ENCODE measurements around the gene FAF1.

FAF1 gene

DNA sequence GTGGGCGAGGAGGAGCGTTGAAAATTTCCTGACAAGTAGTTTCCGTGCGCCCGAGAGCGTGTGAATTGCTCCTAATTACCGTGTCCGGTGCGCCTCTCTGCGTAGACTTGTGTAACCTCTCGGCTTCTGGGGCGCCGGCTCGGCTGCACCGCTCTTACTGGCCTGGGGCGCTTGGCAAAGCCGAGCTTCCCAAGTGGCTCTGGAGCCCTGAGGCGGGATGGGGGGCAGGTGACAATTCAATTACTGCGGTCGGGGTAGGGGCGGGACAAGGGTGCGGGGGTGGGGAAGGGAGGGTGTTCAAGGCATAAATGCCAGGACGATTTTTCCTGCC lies 536.4 kb downstream of the FAF1 start:
- Histone ChIP-seq H3K9ac (ENCODE audit: low read length) (no peak overlapping the region), H3K4me3 (ENCODE audit: insufficient read depth, low read length, poor library complexity, severe bottlenecking) (no peak overlapping the region), H3K27me3 (ENCODE audit: low read length) (no peaks in the 10 kb centered on the region), H3K36me3 (ENCODE audit: low read length) (no peaks in the 10 kb centered on the region), H3K27ac (ENCODE audit: low read depth, low read length) (no peak overlapping the region), H3K4me2 (ENCODE audit: low read depth, low read length, poor library complexity, severe bottlenecking) (no peak overlapping the region), H3K9me3 (ENCODE audit: insufficient read depth, low read length) (no peaks in the 10 kb centered on the region), H2AFZ (ENCODE audit: low read depth, low read length, severe bottlenecking) (no peak overlapping the region), H3K9me2 (replicated peaks; ENCODE audit: insufficient read depth, low read length) (no peaks in the 10 kb centered on the region), H3F3A (ENCODE audit: insufficient read depth) (no peaks in the 10 kb centered on the region), H4K20me1 (ENCODE audit: low read depth, low read length) (no peaks in the 10 kb centered on the region), H3K79me2 (ENCODE audit: insufficient read depth, low read length) (no peaks in the 10 kb centered on the region)
- TF ChIP-seq, protein P1, sequence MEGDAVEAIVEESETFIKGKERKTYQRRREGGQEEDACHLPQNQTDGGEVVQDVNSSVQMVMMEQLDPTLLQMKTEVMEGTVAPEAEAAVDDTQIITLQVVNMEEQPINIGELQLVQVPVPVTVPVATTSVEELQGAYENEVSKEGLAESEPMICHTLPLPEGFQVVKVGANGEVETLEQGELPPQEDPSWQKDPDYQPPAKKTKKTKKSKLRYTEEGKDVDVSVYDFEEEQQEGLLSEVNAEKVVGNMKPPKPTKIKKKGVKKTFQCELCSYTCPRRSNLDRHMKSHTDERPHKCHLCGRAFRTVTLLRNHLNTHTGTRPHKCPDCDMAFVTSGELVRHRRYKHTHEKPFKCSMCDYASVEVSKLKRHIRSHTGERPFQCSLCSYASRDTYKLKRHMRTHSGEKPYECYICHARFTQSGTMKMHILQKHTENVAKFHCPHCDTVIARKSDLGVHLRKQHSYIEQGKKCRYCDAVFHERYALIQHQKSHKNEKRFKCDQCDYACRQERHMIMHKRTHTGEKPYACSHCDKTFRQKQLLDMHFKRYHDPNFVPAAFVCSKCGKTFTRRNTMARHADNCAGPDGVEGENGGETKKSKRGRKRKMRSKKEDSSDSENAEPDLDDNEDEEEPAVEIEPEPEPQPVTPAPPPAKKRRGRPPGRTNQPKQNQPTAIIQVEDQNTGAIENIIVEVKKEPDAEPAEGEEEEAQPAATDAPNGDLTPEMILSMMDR (IDR thresholded peaks at IDR 0.05; ENCODE audit: insufficient read depth, low read length, poor library complexity, severe bottlenecking): no peak
- TF ChIP-seq EZH2phosphoT487 (conservative IDR thresholded peaks at IDR 0.05; ENCODE audit: low read length): no peak

DNA sequence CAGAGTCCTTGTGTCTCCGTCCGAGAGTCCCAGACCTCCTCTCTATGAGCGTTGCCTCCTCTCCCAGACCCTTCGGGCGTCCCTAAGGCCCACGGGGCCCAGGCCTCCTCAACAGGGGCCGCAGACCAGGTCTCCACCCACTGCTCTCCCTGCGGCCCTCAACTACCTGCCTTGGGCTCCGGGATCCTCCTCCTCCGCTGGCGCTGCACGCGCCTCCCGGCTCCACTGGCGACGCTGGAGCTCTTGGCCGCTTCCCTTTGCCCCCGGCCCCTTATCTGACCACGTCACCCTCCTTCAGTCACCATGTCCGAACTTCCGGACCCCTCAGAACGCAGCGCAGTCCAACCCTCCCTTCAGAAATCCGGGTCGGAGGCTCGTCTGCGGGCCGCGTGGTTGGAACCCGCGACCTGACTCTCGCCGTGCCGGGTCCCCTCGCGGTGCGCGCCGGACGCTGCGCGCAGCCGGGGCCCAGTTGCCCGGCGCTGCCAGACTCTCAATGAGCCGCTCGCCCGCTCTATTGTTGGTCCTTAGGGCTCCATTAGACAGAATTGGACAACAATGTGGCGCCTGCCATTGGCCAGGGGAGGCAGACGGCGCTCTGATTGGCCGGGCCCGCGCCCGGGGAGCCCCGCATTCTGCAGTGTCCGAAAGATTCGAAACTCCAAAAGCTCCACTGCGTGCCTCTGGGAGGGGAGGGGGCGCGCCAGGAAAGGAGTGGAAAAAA lies 537.0 kb downstream of the FAF1 start, which contains the start of gene DMRTA2:
DMRTA2 (minus strand) TSS at position 498 of the 724 bp plus-strand sequence. CDS start 1,907 bp downstream, outside the sequence.
- no peak within 1 kb of the TSS for H3K4me3 ChIP-seq (ENCODE audit: insufficient read depth, low read length, poor library complexity, severe bottlenecking)
- H3K9ac ChIP-seq (ENCODE audit: low read length): no peak within 1 kb of the TSS
- H3K79me2 ChIP-seq (ENCODE audit: insufficient read depth, low read length): no peaks in the 10 kb centered on the region
- no peak within 1 kb of the TSS for H2AFZ ChIP-seq (ENCODE audit: low read depth, low read length, severe bottlenecking)
- H3F3A ChIP-seq (ENCODE audit: insufficient read depth): no peaks in the 10 kb centered on the region
- H3K9me2 ChIP-seq (replicated peaks; ENCODE audit: insufficient read depth, low read length): no peaks in the 10 kb centered on the region
- no peaks in the 10 kb centered on the region for H3K36me3 ChIP-seq (ENCODE audit: low read length)
- TF ChIP-seq, protein P1 (IDR thresholded peaks at IDR 0.05; ENCODE audit: insufficient read depth, low read length, poor library complexity, severe bottlenecking): no peak
- no peak for TF ChIP-seq EZH2phosphoT487 (conservative IDR thresholded peaks at IDR 0.05; ENCODE audit: low read length)
- H3K4me2 ChIP-seq (ENCODE audit: low read depth, low read length, poor library complexity, severe bottlenecking): no peak within 1 kb of the TSS
- H3K27ac ChIP-seq (ENCODE audit: low read depth, low read length): no peak within 1 kb of the TSS
- no peaks in the 10 kb centered on the region for H3K9me3 ChIP-seq (ENCODE audit: insufficient read depth, low read length)
- no peaks in the 10 kb centered on the region for H4K20me1 ChIP-seq (ENCODE audit: low read depth, low read length)
- no peaks in the 10 kb centered on the region for H3K27me3 ChIP-seq (ENCODE audit: low read length)

DNA sequence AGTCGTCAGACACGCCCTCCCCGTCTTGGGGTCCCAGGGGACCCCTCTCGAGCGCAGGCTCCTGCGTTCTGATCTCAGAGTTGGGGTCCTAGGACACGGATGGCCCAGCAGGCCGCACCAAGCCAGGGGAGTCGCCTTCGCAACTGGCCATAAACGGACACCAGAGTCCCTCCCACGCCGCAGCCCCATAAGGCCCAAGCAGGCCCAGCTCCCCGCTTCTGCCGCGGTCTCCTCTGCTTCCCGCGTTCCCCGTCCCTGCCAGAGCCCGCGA lies 537.5 kb downstream of the FAF1 start:
- no peak overlapping the region for H3K4me3 ChIP-seq (ENCODE audit: insufficient read depth, low read length, poor library complexity, severe bottlenecking)

More for the DNA sequence above, 537.5 kb downstream of the FAF1 start:
- TF ChIP-seq, protein P1 (IDR thresholded peaks at IDR 0.05; ENCODE audit: insufficient read depth, low read length, poor library complexity, severe bottlenecking): no peak
- no peak for TF ChIP-seq EZH2phosphoT487 (conservative IDR thresholded peaks at IDR 0.05; ENCODE audit: low read length)
- no peaks in the 10 kb centered on the region for H3K36me3 ChIP-seq (ENCODE audit: low read length)
- no peaks in the 10 kb centered on the region for H3K27me3 ChIP-seq (ENCODE audit: low read length)
- H3K9me2 ChIP-seq (replicated peaks; ENCODE audit: insufficient read depth, low read length): no peaks in the 10 kb centered on the region
- H3K9ac ChIP-seq (ENCODE audit: low read length): no peak overlapping the region
- no peaks in the 10 kb centered on the region for H3K9me3 ChIP-seq (ENCODE audit: insufficient read depth, low read length)
- H2AFZ ChIP-seq (ENCODE audit: low read depth, low read length, severe bottlenecking): no peak overlapping the region
- no peak overlapping the region for H3K27ac ChIP-seq (ENCODE audit: low read depth, low read length)
- no peaks in the 10 kb centered on the region for H4K20me1 ChIP-seq (ENCODE audit: low read depth, low read length)
- H3F3A ChIP-seq (ENCODE audit: insufficient read depth): no peaks in the 10 kb centered on the region
- no peaks in the 10 kb centered on the region for H3K79me2 ChIP-seq (ENCODE audit: insufficient read depth, low read length)
- no peak overlapping the region for H3K4me2 ChIP-seq (ENCODE audit: low read depth, low read length, poor library complexity, severe bottlenecking)
